ENCODE results near the gene EPN2. TPM values are rescaled to one million over a fixed set of nuclear protein-coding genes. Genes with fewer than 3 reads are reported as not detected.
A peak's percentile ranks its signal among the peaks of the same experiment; 100 is the strongest.

Gene EPN2
- total RNA-seq, 1 experiment from 2014 or later = 57.8 TPM

DNA sequence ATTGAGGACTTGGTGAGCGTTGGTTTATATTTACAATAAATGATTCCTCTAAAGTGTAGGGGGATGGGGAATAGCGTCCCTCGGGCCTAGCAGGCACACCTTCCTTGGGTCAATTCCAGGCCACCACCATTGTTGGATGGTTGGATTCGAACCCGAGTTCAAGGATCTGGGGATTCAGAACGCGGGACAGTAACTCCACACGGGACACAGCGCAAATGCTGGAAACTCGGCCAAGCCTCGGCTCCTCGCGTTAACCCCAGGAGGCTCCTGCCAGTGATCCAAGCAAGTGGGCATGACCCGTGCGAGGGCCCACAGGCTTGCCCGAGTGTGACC, 124.7 kb downstream of the EPN2 start:
- no CpG with 5 or more reads among the region's 16 CpGs for WGBS (ENCODE audit: extremely low coverage, insufficient read length, low lambda C conversion rate)
- Histone ChIP-seq H3K18ac (ENCODE audit: insufficient read length, low read depth, low read length) (no peak overlapping the region), H2AK5ac (ENCODE audit: insufficient read length, low read length) (no peak overlapping the region), H3K4ac (ENCODE audit: low read depth, low read length) (no peak overlapping the region), H3K27ac (ENCODE audit: insufficient read length, low read depth, low read length) (no peak overlapping the region), H3K23ac (ENCODE audit: insufficient read length, low read depth, low read length) (no peak overlapping the region), H2BK120ac (ENCODE audit: low read depth, low read length, poor library complexity, severe bottlenecking) (no peak overlapping the region), H4K8ac (replicated peaks; ENCODE audit: insufficient read length, low read depth, low read length) (no peak overlapping the region), H3K56ac (ENCODE audit: insufficient read length, low read depth, low read length) (no peak overlapping the region), H3K4me2 (ENCODE audit: insufficient read depth, insufficient read length, low read length) (peak overlapping the region; percentile 58), H4K20me1 (ENCODE audit: control insufficient read depth, insufficient read depth, insufficient read length) (no peaks in the 10 kb centered on the region), H3K4me1 (ENCODE audit: insufficient read depth, low read length) (no peaks in the 10 kb centered on the region), H4K5ac (ENCODE audit: insufficient read length, low read depth, low read length) (no peak overlapping the region), H3K79me1 (ENCODE audit: insufficient read depth, low read depth, low read length, poor library complexity, severe bottlenecking) (no peaks in the 10 kb centered on the region), H2AFZ (ENCODE audit: low read length) (no peak overlapping the region), H3K23me2 (ENCODE audit: insufficient read length, low read depth, low read length, poor library complexity, severe bottlenecking) (no peaks in the 10 kb centered on the region), H3K27me3 (ENCODE audit: insufficient read depth, low read length) (no peaks in the 10 kb centered on the region), H3K9me3 (ENCODE audit: control insufficient read depth, low read depth, low read length) (no peaks in the 10 kb centered on the region), H2BK15ac (ENCODE audit: low read depth, low read length) (no peak overlapping the region), H3K9ac (ENCODE audit: extremely low read depth, insufficient read length, low read length) (peak overlapping the region; percentile 58), H2BK12ac (ENCODE audit: insufficient read length, low read depth, low read length) (no peak overlapping the region), H3K14ac (ENCODE audit: insufficient read depth, low read length) (no peak overlapping the region; the same call in 1 of the 2 replicates), H3K79me2 (ENCODE audit: insufficient read depth, low read length) (0 out of 2 replicates have a peak, but pooled peaks cover 2% of the 10 kb centered on the region), H2BK5ac (ENCODE audit: insufficient read length, low read length) (no peak overlapping the region), H3T11ph (ENCODE audit: low read length) (no peak overlapping the region), H2BK20ac (ENCODE audit: low read depth, low read length, poor library complexity, severe bottlenecking) (no peak overlapping the region), H4K91ac (ENCODE audit: insufficient read length, low read depth, low read length) (no peak overlapping the region)
- H3K36me3 Mint-ChIP-seq (ENCODE audit: insufficient read depth in 1 of 3, low read depth in 3 of 3) = peaks cover 9 to 29% (median 26%) of the 10 kb centered on the region in 3 experiments
- no peaks in the 10 kb centered on the region; a peak in 1 of 5 replicates for H3K9me3 Mint-ChIP-seq
- TF ChIP-seq, protein P1, sequence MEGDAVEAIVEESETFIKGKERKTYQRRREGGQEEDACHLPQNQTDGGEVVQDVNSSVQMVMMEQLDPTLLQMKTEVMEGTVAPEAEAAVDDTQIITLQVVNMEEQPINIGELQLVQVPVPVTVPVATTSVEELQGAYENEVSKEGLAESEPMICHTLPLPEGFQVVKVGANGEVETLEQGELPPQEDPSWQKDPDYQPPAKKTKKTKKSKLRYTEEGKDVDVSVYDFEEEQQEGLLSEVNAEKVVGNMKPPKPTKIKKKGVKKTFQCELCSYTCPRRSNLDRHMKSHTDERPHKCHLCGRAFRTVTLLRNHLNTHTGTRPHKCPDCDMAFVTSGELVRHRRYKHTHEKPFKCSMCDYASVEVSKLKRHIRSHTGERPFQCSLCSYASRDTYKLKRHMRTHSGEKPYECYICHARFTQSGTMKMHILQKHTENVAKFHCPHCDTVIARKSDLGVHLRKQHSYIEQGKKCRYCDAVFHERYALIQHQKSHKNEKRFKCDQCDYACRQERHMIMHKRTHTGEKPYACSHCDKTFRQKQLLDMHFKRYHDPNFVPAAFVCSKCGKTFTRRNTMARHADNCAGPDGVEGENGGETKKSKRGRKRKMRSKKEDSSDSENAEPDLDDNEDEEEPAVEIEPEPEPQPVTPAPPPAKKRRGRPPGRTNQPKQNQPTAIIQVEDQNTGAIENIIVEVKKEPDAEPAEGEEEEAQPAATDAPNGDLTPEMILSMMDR (conservative IDR thresholded peaks at IDR 0.05) = no peak
- H3K27me3 Mint-ChIP-seq (ENCODE audit: low read depth) = peaks cover 5% of the 10 kb centered on the region; the same call in 1 of the 2 replicates
- no peak for DNase-seq
- no peak overlapping the region for H3K27ac Mint-ChIP-seq
- peaks cover 22 to 30% of the 10 kb centered on the region in 2 experiments for H3K4me1 Mint-ChIP-seq
- peak overlapping the region; percentile 84 to 88 for H3K4me3 Mint-ChIP-seq

Data from H9 (cell line).